GM19328 (cell line): Measurements from ENCODE around the gene CEP120.
"Not testable (repeated sequence)": the region's sequence is repeated elsewhere in the genome, so short reads cannot be mapped to it uniquely, and the experiment has no call there.

Experiments used
- ATAC-seq: cut with Tn5 transposase; IDR thresholded peaks from one replicate; pipeline ENCODE4 v1.9.1; 2021; ENCODE audit warnings: mild to moderate bottlenecking, moderate library complexity; ENCODE audit not compliant: unreplicated experiment

The CEP120 gene

DNA sequence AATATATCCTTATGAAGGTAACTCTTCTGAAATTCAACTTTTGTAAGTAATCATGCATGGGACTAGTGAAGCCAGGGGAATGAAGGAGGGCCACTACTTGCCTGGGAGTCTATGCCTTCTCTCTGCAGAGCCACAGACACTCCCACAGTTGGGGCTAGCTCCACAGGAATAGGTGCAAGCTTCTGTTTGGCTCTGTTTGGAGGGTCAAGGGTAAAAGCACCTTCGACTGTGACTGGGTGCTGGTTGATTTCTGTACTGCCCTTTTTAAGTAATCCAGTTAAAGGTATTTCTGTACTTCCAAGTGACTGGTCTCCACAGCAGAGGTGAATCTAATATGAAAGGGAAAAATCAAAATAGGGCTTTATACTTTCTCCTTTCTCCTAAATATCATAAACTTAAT, 32.2 kb downstream of the CEP120 start:
- ATAC-seq: no peak

DNA sequence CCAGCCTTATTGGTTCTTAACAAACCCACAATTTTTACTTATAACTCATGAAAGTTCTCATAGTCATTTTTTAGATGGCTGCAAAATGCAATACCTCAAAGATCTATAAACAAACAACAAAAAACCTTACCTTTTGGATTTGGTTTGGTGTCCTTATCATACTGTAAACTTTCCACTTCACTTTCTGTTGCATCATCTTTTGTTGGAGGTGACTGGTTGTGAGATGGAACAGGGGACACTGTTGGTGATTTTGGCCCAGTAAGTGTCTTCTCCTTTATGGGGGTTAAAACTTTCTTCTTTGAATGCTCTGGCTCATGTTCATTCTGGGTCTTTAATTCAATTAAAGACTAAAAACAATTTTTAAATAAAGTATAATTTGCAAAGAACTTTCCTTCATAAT, 33.4 kb downstream of the CEP120 start:
- ATAC-seq: no peak

DNA sequence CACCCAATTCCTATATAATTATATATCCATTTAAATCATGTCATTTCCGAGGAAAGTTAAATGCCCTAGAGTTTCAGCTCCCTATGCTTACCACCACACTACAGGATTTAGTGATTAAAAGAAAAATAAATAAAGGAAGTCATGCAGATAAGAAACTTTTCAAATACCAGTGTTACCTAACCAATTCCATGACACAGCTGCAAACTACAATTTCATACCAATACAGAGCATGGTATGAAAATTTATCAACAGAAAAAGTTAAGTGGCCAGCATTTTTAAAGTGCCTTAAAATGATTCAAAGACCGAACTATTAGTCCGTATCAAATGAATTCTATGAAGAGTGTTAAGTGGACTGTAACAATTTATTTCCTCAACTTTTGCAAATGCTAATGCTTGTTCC, 35.9 kb downstream of the CEP120 start:
- no peak for ATAC-seq

DNA sequence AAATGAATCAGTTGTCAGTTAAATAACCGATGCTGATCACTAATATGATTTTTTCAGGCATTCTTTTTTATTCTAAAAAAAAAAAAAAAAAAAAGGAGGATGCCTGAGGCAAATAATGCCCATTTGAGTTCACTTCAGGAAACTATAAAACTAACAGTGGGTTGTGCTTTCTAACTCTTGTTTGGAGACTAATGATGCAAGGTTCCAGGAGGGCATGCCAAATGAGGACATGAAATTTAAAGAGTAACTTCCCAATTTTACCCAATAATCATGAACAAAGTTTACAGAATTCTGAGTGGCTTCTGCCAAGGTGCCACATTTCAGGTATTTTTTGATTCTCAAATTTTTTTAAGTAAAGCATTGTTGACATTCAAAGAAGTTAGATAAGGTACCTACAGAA, 41.0 kb downstream of the CEP120 start:
- ATAC-seq: no peak

DNA sequence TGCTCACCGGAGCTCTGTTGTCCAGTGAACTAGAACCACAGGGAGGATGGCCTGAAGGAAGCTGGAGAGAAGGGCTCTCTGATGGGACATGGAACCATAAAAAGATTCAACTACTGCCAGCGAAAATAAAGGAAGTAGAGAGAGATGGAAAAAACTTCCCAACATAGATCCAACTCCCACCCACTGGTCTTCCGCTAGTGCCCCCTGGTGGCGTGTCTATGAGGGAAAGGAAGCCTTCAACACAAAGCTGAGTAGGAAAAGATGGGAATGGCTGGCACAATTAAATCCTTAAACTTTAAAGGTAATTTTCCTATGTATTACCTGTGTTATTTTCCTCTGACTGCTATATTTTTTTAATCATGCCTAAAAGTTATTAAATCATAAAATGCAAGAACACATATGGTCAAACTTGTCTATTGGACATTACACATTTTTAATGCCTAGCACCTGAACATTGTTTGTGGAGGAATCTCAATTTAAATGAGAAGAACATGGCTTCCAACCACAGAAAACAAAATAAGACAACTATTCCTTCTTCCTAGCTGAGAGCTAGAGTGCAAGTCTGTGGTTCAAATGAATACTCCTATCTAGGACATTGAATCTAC, 51.5 kb downstream of the CEP120 start:
- ATAC-seq: no peak

DNA sequence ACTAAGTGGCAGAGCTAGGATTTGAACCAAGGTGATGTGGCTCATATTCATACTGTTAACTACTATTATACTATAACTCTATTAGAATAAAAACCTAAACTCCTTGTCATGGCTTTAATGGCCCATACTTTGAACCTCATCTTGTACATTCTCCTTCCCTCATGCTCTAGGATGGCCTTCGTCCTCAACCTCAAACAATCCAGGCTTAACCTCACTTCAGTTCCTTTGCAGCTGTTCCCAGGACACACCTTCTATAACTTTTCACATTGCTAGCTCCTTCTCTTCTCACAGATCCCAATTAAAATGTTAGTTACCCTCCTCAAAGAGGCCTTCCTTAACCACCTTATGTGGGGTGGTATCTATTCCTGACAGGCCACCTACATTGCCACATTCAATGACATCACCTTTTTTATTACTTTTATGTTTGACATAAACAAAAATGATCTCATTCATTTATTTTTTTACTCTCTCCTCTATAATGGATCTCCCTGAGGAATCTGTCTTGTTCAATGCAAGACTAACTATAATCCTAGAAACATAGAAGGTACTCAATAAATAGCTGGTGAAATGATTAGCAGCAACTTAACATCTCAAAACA, 53.7 kb downstream of the CEP120 start:
- ATAC-seq: no peak

DNA sequence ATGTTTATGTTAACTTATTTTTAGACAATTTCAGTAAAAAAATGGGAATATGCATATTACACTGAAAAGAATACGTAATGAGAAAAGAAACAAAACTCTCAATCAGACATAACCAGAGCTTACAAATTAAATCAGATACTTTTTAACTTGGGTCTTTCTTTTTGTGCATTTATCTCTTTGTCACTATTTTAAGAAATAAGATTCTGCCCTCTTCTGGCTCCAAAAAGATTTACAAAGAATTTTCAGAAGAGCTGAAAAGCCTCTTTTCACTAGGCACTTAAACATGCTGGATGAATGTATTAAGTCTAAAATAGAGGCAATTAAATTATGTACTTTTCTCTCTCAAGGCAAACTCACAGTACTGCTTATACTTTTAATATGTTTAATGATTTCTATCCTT, 55.5 kb downstream of the CEP120 start:
- ATAC-seq: no peak

DNA sequence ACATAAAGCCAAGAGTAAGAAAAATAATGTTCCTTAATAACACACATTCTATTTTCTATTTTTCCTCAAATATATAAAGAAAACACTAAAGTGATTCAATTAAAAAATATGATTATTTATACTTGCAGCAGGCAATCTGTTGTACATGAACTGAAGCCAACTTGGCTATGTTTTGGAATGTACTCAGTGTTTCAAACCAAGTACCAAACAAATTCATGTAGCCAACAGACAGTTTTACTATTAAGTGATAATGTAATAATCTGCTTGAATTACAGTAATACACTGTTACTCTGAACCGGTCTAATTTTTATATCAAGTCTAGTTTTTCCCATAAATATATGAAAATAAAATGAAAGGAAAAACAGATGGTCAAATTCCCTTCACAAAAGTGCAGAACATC, 58.0 kb downstream of the CEP120 start:
- no peak for ATAC-seq

DNA sequence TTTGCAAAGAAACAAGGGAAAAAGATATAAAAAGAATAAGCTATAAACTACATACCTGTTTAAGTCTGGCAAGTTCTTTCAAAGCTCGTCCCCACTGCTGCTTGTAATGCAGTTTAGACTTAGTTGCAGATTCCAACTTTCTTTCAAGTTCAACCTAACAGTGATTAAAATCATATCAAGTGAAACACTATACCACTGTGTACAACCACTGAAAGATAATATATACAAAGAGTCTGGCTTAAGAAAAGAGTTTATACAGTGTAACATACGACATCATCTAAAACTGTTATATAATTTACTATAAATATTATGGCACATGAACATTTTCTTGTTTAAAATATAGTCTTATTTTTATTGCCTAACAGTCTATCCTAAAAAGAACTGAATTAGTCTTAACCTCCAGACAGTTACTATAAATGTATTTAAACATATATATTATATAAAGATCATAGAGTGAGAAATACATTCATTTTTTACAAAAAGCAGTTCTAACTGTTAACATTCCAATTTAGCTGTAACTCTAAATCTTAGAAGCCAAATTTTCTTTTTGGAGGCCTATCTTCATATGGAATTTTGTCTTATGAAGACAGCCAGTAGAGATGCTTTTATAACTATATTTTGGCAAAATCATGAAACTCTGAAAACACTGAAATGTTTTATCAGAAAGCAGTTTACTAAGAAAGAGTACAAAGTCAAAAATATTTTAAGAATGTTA, 58.6 kb downstream of the CEP120 start:
- no peak for ATAC-seq

DNA sequence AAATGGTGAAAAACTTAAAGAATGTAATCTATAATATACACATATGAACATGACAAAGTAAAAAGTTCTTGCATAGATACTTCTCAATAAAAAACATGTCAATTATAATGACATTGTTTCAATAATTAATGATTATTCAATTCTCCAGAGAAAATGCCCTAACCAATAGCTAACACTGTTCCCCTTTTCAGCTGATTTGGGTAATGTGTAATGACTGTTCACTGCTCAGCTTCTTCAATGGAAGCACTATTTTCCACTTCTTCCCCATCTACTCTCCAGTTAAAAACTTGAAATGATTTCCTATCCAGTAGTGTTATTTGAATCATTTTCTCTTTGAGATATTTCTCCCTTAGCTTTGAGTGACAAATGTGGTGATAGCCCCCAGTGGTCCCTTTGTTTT, 62.3 kb downstream of the CEP120 start:
- ATAC-seq: no peak

DNA sequence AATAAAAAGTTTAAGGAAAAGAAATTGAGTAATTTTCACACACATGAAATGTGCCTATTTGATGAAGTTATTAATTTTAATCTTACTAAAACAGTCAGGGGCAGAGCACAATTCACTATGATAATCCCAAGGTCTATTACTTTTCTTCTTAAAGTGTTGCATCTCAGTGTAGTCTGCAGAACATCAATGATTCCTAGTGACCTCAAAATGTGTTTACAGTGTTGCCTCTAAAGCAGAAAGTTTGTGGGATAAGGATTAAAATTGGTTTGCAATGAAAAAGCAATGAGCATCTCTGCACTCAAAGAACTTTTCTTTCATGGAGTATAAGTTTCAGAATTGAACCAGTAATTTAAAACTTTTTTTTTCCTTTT, 63.0 kb downstream of the CEP120 start:
- ATAC-seq: no peak

DNA sequence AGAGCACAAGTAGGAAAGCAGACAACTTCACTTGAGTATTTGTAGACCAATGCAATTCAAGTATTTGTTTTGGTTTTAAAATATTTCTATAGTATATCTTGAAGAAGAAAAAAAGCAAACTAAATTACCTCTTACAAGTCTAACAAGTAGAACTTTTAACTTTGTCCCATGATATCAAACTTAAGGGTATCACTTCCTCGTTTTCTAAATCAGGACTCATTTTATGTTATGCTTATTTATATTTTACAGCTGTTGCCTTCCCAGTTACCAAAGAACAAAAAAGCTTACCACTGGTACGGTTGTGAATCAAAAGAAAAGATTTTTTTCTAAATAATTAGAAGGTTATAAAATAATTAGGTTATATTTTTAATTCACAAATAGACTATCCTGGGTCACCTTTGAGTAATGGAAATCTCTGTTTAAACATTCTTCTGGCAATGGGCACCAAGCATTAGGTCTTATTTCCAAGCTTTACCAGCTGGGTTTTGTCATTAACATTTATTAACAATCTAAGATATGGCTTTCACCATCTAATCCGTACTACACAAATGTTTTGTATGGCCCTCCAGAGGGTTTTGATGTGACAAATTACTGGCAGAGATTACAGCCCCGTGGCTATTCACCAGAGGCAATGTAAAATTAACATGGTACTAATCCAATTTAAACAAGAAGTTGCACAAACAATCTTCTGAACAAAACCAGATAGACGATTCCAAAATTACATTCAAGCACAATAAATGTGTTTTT, 63.6 kb downstream of the CEP120 start:
- ATAC-seq: no peak

DNA sequence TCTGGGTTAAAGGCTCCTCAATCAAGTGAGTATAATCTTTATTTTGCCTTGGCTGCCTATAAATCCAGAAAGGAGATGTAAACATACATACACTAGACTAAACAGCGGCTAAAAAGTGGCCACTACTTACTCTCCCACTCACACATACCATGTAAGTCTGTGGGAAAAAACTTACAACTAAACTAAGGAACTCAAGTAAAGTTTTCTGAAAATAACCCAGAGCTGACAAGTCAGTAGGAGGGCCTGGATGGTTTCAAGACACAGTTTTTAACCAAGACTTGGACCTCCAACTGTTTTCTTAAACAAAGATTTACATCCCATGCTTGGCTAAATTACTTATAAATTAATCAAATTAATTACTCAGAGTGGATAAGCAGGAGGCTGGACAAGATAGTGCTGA, 64.5 kb downstream of the CEP120 start:
- ATAC-seq: no peak

DNA sequence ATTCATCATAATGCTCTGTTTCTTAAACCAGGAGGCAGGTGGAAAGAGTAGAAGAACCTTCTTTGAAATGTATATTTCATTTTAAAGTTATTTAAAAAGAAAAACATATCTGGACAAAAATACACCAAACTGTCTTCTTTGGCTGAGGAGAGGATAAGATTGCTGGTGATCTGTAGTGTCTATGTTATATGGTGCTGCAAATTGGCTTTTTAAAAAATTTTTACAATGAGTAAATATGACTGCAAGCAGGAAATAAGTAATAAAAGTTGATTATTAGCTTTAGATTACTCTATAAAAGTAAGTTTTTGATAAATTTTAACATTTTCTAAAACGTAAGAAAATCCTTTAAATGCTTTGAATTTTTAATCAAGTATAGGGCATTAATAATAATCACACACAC, 64.9 kb downstream of the CEP120 start:
- no peak for ATAC-seq

DNA sequence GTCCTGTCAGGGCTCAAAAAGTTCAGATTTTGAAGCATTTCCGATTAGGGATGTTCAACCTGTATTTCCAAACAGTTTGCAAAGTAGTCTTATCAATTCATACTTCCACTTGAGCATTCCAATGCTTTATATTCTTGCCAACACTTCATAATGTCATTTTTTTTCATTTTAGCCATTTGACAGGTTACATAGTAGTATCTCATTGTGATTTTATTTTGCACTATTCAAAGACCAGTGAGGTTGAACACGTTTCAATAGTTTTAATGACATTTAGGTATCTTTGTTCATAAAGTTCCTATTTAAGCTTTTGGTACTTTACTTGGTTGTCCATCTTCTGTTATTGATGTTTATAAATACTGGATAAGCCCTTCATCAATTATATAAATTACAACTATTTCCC, 71.4 kb downstream of the CEP120 start:
- no peak for ATAC-seq

DNA sequence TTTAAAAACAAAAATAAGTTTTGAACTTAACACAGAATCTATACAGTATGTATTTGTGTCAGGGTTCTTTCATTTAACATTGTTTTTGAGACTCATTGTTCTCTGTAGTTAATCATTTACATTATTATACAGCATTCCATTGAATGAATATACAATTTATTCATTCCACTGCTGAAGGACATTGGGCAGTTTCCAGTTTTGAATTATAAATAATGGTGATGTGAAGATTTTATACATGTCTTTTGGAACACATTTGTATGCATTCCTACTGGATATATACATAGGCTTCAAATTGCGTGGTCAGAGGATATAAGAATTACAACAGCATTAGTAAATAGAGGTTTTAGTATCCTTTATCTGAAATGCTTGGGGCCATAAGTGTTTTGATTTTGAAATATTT, 72.0 kb downstream of the CEP120 start:
- no peak for ATAC-seq

DNA sequence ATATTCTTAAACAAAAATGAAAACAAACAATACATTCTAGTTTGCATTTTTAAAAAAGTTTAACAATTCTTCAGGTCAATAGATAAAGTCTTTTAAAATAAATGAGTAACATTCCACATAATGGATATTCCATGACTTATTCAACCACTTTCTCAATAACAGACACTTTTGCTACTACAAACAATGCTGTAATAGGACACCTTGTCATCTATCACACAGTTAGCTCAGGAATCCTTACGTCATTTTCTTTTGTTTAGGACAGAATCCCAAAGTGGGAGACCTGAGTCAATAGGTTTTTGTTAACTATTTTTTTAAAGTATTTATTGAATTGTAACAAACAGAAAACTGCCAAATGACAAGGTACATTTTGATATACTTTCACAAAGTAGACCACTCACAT, 72.5 kb downstream of the CEP120 start:
- ATAC-seq: no peak

DNA sequence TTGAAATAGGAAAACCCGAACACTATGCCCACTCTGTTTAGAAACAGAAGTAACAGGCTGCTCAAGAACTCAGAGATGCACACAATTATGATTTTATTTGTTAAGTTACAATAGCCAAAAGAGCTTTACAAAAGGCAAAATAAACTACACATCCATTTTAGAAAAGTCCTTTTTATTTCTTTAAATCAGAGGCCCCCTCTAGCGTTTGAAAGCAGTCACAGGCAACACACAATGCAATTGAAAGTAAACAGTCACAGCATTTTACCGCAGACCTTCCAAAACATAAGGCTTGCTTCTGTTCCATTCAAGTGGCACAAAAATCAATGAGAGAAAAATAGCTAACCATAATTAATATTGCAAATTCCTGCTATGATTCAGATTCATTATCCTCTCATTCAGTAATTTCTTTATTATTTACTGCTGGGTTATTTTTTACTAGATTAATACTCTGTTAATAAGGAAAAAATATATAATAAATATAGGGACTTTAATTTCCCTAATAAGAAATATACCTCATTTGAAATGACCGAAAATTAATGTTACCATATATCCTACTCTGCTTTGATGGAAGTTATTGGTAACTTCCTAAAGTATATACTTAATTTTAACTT, 78.3 kb downstream of the CEP120 start:
- no peak for ATAC-seq

DNA sequence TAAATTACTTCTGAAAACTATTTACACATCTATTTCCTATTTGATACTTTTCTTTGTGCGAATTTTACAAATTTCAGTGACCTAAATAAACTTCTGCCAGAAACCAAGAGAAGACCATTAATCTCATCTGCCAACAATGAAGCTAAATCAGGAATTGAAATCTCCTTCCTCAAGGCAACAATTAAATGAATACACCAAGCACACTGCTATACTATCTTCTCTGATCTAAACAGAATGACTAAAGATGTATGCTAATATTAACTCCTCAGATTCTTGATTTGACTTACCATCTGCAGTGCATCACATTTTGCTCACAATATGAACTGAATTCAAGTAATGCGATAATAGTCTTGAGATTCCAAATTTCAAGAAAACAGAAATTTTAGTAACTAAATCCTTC, 82.3 kb downstream of the CEP120 start:
- no peak for ATAC-seq

DNA sequence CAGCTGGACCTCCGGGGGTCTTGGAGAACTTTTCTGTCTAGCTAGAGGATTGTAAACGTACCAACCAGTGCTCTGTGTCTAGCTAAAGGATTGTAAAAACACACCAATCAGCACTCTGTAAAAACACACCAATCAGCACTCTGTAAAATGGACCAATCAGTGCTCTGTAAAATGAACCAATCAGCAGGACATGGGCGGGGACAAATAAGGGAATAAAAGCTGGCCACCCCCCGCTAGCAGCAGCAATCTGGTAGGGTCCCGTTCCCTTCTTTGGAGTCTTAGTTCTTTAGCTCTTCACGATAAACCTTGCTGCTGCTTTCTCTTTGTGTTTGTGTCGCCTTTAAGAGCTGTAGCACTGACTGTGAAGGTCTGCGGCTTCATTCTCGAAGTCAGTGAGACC, 114.8 kb downstream of the CEP120 start:
- ATAC-seq: not testable (repeated sequence)

DNA sequence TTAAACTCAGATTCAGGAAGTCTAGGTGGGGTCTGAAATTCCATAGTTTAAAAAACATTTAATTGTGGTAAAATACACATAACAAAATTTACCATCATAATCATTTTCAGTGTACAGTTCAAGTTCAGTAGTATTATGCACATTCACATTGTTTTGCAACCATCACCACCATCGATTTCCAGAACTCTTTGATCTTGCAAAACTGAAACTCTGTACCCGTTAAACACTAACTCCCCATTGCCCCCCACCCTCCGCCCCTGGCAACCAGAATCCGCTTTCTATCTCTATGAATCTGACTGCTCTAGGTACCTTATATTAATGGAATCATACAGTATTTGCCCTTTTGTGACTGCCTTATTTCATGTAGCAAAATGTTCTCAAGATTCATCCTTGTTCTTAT, 117.5 kb downstream of the CEP120 start:
- no peak for ATAC-seq
